Measurements from ENCODE around the gene RAF1.

RAF1 gene

GRCh38 chr3:12569836-12570235, 94.1 kb downstream of the RAF1 start:
- Histone ChIP-seq H3K4me3 (replicated peaks; ENCODE audit: low read depth, low read length) (no peak overlapping the region), H3K27me3 (replicated peaks; ENCODE audit: control insufficient read depth, insufficient read depth, low read length) (no peaks in the 10 kb centered on the region), H3K36me3 (ENCODE audit: control insufficient read depth, insufficient read depth, low read length) (peaks cover 23% of the 10 kb centered on the region)
- no peak for DNase-seq (ENCODE audit: extremely low read depth, insufficient read length)
- TF ChIP-seq CTCF (IDR thresholded peaks at IDR 0.05; ENCODE audit: insufficient read depth, low read length, poor library complexity, severe bottlenecking): no peak

GRCh38 chr3:12568747-12569146, 95.2 kb downstream of the RAF1 start:
- Histone ChIP-seq H3K4me3 (replicated peaks; ENCODE audit: low read depth, low read length) (no peak overlapping the region), H3K27me3 (replicated peaks; ENCODE audit: control insufficient read depth, insufficient read depth, low read length) (no peaks in the 10 kb centered on the region), H3K36me3 (ENCODE audit: control insufficient read depth, insufficient read depth, low read length) (peaks cover 17% of the 10 kb centered on the region)
- TF ChIP-seq CTCF (IDR thresholded peaks at IDR 0.05; ENCODE audit: insufficient read depth, low read length, poor library complexity, severe bottlenecking): no peak
- DNase-seq (ENCODE audit: extremely low read depth, insufficient read length): no peak

GRCh38 chr3:12566976-12567375, 96.9 kb downstream of the RAF1 start:
- no peak overlapping the region for H3K4me3 ChIP-seq (replicated peaks; ENCODE audit: low read depth, low read length)
- no peak for DNase-seq (ENCODE audit: extremely low read depth, insufficient read length)
- peaks cover 12% of the 10 kb centered on the region for H3K36me3 ChIP-seq (ENCODE audit: control insufficient read depth, insufficient read depth, low read length)
- TF ChIP-seq CTCF (IDR thresholded peaks at IDR 0.05; ENCODE audit: insufficient read depth, low read length, poor library complexity, severe bottlenecking): no peak
- H3K27me3 ChIP-seq (replicated peaks; ENCODE audit: control insufficient read depth, insufficient read depth, low read length): no peaks in the 10 kb centered on the region

- Histone ChIP-seq H3K4me3 (replicated peaks; ENCODE audit: low read depth, low read length) (no peak overlapping the region), H3K27me3 (replicated peaks; ENCODE audit: control insufficient read depth, insufficient read depth, low read length) (no peaks in the 10 kb centered on the region), H3K36me3 (ENCODE audit: control insufficient read depth, insufficient read depth, low read length) (no peaks in the 10 kb centered on the region)
- TF ChIP-seq CTCF (IDR thresholded peaks at IDR 0.05; ENCODE audit: insufficient read depth, low read length, poor library complexity, severe bottlenecking): no peak
- DNase-seq (ENCODE audit: extremely low read depth, insufficient read length): no peak
Observed at GRCh38 chr3:12562451-12562850, 101.5 kb downstream of the RAF1 start.

GRCh38 chr3:12561397-12561796, 102.5 kb downstream of the RAF1 start:
- no peaks in the 10 kb centered on the region for H3K36me3 ChIP-seq (ENCODE audit: control insufficient read depth, insufficient read depth, low read length)
- no peak overlapping the region for H3K4me3 ChIP-seq (replicated peaks; ENCODE audit: low read depth, low read length)
- TF ChIP-seq CTCF (IDR thresholded peaks at IDR 0.05; ENCODE audit: insufficient read depth, low read length, poor library complexity, severe bottlenecking): no peak
- no peaks in the 10 kb centered on the region for H3K27me3 ChIP-seq (replicated peaks; ENCODE audit: control insufficient read depth, insufficient read depth, low read length)
- no peak for DNase-seq (ENCODE audit: extremely low read depth, insufficient read length)

GRCh38 chr3:12560505-12561190, 103.3 kb downstream of the RAF1 start:
- Histone ChIP-seq H3K27me3 (replicated peaks; ENCODE audit: control insufficient read depth, insufficient read depth, low read length) (no peaks in the 10 kb centered on the region), H3K36me3 (ENCODE audit: control insufficient read depth, insufficient read depth, low read length) (no peaks in the 10 kb centered on the region), H3K4me3 (replicated peaks; ENCODE audit: low read depth, low read length) (peak overlapping the region; percentile 31; the same call in 1 of the 2 replicates)
- TF ChIP-seq CTCF (IDR thresholded peaks at IDR 0.05; ENCODE audit: insufficient read depth, low read length, poor library complexity, severe bottlenecking): no peak
- peak; percentile 64 for DNase-seq (ENCODE audit: extremely low read depth, insufficient read length)

Measured in GM06990 (cell line).